ENCODE data around the gene RALB. TPM values are rescaled to one million over a fixed set of nuclear protein-coding genes. Genes with fewer than 3 reads are reported as not detected.
A peak's percentile ranks its signal among the peaks of the same experiment; 100 is the strongest.
"Not testable (repeated sequence)": the region's sequence is repeated elsewhere in the genome, so short reads cannot be mapped to it uniquely, and the experiment has no call there.

Gene RALB
- total RNA-seq, 1 experiment from 2014 or later = 17.1 TPM

DNA sequence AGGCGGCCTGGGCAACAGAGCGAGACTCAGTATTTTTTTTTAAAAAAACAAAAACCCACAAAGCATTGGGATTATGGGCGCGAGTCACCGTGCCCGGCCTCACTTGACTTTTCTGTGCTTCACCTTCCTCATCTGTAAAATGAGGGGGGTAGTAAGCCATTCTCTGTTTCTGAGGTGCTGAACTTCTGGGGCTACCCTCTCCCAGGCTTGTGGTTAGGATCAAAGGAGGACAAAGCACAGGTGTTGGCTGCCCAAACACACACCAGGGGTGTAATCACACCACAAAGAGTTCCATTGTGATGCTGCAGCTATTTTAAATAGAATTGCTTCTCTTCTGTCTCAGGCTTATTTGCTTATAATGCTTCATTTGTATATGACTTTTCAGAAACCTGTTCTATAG lies 57.5 kb downstream of the RALB start:
- H3K4me1 Mint-ChIP-seq = peaks cover 12% of the 10 kb centered on the region
- no peak for DNase-seq (ENCODE audit: low spot score)
- ChIA-PET POLR2A (no interaction called here), CTCF (interaction anchor here (0.9 to 1.6 kb wide), 4 partner anchors 27 to 243 kb away, joined by 3 to 4 read pairs (median 3); no protein-coding TSS in a partner anchor)
- ATAC-seq = peak; percentile 13; the same call in 1 of the 2 replicates
- no peak overlapping the region for H3K4me3 Mint-ChIP-seq
- TF ChIP-seq RORB (CRISPR knock-in tag; IDR thresholded peaks at IDR 0.05) (no peak), HMGA2 (CRISPR knock-in tag; IDR thresholded peaks at IDR 0.05) (no peak), OVOL2 (CRISPR knock-in tag; IDR thresholded peaks at IDR 0.05; ENCODE audit: borderline replicate concordance) (no peak), CREB1 (CRISPR knock-in tag; IDR thresholded peaks at IDR 0.05) (no peak), TCF7 (CRISPR knock-in tag; IDR thresholded peaks at IDR 0.05; ENCODE audit: low read depth) (no peak), ZNF263 (CRISPR knock-in tag; IDR thresholded peaks at IDR 0.05; ENCODE audit: low read depth) (no peak), SMAD4 (CRISPR knock-in tag; IDR thresholded peaks at IDR 0.05) (no peak), ZNF396 (CRISPR knock-in tag; IDR thresholded peaks at IDR 0.05; ENCODE audit: borderline replicate concordance) (no peak)
- TF ChIP-seq, protein P1, sequence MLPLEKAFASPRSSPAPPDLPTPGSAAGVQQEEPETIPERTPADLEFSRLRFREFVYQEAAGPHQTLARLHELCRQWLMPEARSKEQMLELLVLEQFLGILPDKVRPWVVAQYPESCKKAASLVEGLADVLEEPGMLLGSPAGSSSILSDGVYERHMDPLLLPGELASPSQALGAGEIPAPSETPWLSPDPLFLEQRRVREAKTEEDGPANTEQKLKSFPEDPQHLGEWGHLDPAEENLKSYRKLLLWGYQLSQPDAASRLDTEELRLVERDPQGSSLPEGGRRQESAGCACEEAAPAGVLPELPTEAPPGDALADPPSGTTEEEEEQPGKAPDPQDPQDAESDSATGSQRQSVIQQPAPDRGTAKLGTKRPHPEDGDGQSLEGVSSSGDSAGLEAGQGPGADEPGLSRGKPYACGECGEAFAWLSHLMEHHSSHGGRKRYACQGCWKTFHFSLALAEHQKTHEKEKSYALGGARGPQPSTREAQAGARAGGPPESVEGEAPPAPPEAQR (CRISPR knock-in tag; IDR thresholded peaks at IDR 0.05) = no peak
- TF ChIP-seq, protein P2, sequence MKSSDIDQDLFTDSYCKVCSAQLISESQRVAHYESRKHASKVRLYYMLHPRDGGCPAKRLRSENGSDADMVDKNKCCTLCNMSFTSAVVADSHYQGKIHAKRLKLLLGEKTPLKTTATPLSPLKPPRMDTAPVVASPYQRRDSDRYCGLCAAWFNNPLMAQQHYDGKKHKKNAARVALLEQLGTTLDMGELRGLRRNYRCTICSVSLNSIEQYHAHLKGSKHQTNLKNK (CRISPR knock-in tag; IDR thresholded peaks at IDR 0.05) = no peak
- TF ChIP-seq, protein P3, sequence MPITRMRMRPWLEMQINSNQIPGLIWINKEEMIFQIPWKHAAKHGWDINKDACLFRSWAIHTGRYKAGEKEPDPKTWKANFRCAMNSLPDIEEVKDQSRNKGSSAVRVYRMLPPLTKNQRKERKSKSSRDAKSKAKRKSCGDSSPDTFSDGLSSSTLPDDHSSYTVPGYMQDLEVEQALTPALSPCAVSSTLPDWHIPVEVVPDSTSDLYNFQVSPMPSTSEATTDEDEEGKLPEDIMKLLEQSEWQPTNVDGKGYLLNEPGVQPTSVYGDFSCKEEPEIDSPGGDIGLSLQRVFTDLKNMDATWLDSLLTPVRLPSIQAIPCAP (CRISPR knock-in tag; IDR thresholded peaks at IDR 0.05) = no peak
- TF ChIP-seq, protein P4, sequence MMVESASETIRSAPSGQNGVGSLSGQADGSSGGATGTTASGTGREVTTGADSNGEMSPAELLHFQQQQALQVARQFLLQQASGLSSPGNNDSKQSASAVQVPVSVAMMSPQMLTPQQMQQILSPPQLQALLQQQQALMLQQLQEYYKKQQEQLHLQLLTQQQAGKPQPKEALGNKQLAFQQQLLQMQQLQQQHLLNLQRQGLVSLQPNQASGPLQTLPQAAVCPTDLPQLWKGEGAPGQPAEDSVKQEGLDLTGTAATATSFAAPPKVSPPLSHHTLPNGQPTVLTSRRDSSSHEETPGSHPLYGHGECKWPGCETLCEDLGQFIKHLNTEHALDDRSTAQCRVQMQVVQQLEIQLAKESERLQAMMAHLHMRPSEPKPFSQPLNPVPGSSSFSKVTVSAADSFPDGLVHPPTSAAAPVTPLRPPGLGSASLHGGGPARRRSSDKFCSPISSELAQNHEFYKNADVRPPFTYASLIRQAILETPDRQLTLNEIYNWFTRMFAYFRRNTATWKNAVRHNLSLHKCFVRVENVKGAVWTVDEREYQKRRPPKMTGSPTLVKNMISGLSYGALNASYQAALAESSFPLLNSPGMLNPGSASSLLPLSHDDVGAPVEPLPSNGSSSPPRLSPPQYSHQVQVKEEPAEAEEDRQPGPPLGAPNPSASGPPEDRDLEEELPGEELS (CRISPR knock-in tag; IDR thresholded peaks at IDR 0.05) = no peak
- TF ChIP-seq, protein P5, sequence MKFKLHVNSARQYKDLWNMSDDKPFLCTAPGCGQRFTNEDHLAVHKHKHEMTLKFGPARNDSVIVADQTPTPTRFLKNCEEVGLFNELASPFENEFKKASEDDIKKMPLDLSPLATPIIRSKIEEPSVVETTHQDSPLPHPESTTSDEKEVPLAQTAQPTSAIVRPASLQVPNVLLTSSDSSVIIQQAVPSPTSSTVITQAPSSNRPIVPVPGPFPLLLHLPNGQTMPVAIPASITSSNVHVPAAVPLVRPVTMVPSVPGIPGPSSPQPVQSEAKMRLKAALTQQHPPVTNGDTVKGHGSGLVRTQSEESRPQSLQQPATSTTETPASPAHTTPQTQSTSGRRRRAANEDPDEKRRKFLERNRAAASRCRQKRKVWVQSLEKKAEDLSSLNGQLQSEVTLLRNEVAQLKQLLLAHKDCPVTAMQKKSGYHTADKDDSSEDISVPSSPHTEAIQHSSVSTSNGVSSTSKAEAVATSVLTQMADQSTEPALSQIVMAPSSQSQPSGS (CRISPR knock-in tag; IDR thresholded peaks at IDR 0.05; ENCODE audit: borderline replicate concordance, low read depth) = no peak
- TF ChIP-seq, protein P6, sequence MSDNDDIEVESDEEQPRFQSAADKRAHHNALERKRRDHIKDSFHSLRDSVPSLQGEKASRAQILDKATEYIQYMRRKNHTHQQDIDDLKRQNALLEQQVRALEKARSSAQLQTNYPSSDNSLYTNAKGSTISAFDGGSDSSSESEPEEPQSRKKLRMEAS (CRISPR knock-in tag; IDR thresholded peaks at IDR 0.05) = no peak
- H3K36me3 Mint-ChIP-seq = no peaks in the 10 kb centered on the region
- H3K27me3 Mint-ChIP-seq (ENCODE audit: low read depth) = peaks cover 78% of the 10 kb centered on the region
- H3K27ac Mint-ChIP-seq = no peak overlapping the region
- H3K9me3 Mint-ChIP-seq = no peaks in the 10 kb centered on the region

DNA sequence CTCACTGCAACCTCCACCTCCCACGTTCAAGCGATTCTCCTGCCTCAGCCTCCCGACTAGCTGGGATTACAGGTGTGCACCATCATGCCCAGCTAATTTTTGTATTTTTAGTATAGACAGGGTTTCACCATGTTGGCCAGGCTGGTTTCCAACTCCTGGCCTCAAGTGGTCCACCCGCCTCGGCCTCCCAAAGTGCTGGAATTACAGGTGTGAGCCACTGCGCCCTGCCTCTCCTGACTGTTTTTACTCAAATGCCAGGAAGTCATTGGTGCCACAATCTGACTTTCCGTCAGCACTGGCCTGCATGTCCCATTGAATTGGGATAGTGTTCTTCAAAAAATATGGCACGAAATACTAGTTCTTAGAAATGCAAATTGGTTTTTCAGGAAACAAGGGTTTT lies 58.2 kb downstream of the RALB start:
- H3K4me1 Mint-ChIP-seq = peaks cover 12% of the 10 kb centered on the region
- H3K4me3 Mint-ChIP-seq; H3K36me3 Mint-ChIP-seq; ATAC-seq; H3K27ac Mint-ChIP-seq; DNase-seq (ENCODE audit: low spot score); POLR2A ChIA-PET; H3K9me3 Mint-ChIP-seq: not testable (repeated sequence)
- CTCF ChIA-PET = interaction anchor here (0.7 to 2.9 kb wide), 7 partner anchors 21 to 155 kb away, joined by 3 to 30 read pairs (median 3); no protein-coding TSS in a partner anchor
- H3K27me3 Mint-ChIP-seq (ENCODE audit: low read depth) = peaks cover 84% of the 10 kb centered on the region

DNA sequence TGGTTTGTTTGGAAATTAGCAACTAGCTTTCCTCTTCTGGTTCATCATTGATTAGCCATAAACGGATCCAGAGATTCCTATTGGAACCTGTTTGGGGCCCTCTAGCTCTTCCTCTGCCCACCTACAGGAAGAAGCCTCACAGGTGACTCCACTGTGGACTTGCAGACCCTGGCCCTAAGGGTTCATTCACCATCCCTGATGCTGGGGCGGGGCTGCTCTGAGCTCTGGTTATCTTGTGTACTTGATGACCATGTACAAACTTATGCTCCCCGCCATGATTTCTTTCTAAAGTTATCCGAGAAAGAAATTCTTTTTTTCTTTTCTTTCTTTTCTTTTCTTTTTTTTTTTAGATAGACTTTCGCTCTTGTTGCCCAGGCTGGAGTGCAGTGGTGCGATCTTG lies 59.4 kb downstream of the RALB start:
- ATAC-seq (no peak), DNase-seq (ENCODE audit: low spot score) (no peak)
- TF ChIP-seq, protein P7, sequence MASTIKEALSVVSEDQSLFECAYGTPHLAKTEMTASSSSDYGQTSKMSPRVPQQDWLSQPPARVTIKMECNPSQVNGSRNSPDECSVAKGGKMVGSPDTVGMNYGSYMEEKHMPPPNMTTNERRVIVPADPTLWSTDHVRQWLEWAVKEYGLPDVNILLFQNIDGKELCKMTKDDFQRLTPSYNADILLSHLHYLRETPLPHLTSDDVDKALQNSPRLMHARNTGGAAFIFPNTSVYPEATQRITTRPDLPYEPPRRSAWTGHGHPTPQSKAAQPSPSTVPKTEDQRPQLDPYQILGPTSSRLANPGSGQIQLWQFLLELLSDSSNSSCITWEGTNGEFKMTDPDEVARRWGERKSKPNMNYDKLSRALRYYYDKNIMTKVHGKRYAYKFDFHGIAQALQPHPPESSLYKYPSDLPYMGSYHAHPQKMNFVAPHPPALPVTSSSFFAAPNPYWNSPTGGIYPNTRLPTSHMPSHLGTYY (CRISPR knock-in tag; IDR thresholded peaks at IDR 0.05) = no peak
- TF ChIP-seq ZNF423 (CRISPR knock-in tag; IDR thresholded peaks at IDR 0.05) = no peak
- TF ChIP-seq, protein P8, sequence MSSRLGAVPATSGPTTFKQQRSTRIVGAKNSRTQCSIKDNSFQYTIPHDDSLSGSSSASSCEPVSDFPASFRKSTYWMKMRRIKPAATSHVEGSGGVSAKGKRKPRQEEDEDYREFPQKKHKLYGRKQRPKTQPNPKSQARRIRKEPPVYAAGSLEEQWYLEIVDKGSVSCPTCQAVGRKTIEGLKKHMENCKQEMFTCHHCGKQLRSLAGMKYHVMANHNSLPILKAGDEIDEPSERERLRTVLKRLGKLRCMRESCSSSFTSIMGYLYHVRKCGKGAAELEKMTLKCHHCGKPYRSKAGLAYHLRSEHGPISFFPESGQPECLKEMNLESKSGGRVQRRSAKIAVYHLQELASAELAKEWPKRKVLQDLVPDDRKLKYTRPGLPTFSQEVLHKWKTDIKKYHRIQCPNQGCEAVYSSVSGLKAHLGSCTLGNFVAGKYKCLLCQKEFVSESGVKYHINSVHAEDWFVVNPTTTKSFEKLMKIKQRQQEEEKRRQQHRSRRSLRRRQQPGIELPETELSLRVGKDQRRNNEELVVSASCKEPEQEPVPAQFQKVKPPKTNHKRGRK (CRISPR knock-in tag; IDR thresholded peaks at IDR 0.05; ENCODE audit: borderline replicate concordance) = no peak
- TF ChIP-seq ZNF232 (CRISPR knock-in tag; IDR thresholded peaks at IDR 0.05) = no peak
- TF ChIP-seq TP53 (CRISPR knock-in tag; IDR thresholded peaks at IDR 0.05) = no peak
- H3K36me3 Mint-ChIP-seq = no peaks in the 10 kb centered on the region
- H3K27me3 Mint-ChIP-seq (ENCODE audit: low read depth) = peaks cover 89% of the 10 kb centered on the region
- POLR2A ChIA-PET = no interaction called here
- H3K27ac Mint-ChIP-seq = no peak overlapping the region
- CTCF ChIA-PET = interaction anchor here (0.6 to 4.4 kb wide), 17 partner anchors 9 to 178 kb away, joined by 3 to 52 read pairs (median 8); partner anchors contain the start of genes INHBB, RALB and TMEM185B
- H3K4me3 Mint-ChIP-seq = peak overlapping the region; percentile 74; the same call in 1 of the 2 replicates
- no peaks in the 10 kb centered on the region for H3K9me3 Mint-ChIP-seq
- H3K4me1 Mint-ChIP-seq = peaks cover 12% of the 10 kb centered on the region
